ENCODE data around the gene ICAM5. TPM values are rescaled to one million over a fixed set of nuclear protein-coding genes. Genes with fewer than 3 reads are reported as not detected.

Gene ICAM5
- total RNA-seq, 1 donor from 2014 or later = not detected

DNA sequence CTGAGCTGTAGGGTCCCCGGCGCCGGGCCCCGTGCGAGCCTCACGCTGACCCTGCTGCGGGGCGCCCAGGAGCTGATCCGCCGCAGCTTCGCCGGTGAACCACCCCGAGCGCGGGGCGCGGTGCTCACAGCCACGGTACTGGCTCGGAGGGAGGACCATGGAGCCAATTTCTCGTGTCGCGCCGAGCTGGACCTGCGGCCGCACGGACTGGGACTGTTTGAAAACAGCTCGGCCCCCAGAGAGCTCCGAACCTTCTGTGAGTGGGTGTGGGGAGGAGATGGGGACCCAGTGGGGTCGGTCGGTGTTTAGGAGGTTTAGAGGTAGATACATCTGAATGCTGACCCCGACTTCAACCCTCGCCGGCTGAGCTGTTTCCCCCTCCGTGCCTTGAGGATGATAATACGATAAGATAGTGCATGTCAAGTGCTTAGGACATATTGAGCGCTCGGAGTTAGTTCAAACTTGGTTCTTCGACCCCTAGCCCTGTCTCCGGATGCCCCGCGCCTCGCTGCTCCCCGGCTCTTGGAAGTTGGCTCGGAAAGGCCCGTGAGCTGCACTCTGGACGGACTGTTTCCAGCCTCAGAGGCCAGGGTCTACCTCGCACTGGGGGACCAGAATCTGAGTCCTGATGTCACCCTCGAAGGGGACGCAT, 1.9 kb downstream of the ICAM5 start:
- H3K27me3 ChIP-seq = peaks cover 100% of the 10 kb centered on the region
- peaks cover 88% of the 10 kb centered on the region for H3K27me3 Mint-ChIP-seq (ENCODE audit: insufficient read depth, low read depth)
- H3K9me3 Mint-ChIP-seq = peaks cover 3% of the 10 kb centered on the region
- peak overlapping the region; percentile 75 for H3K4me2 ChIP-seq
- no peak overlapping the region for H3K27ac Mint-ChIP-seq
- H3K4me1 ChIP-seq = peaks cover 12% of the 10 kb centered on the region
- no peaks in the 10 kb centered on the region for H3K36me3 Mint-ChIP-seq
- no peaks in the 10 kb centered on the region for H3K9me3 ChIP-seq (ENCODE audit: low read depth)
- H2AFZ ChIP-seq (replicated peaks) = peak overlapping the region; percentile 68
- no peaks in the 10 kb centered on the region for H3K36me3 ChIP-seq
- TF ChIP-seq CTCF (IDR thresholded peaks at IDR 0.05) (no peak), EZH2phosphoT487 (IDR thresholded peaks at IDR 0.05) (peak; percentile 97), EZH2 (IDR thresholded peaks at IDR 0.05) (peak; percentile 95)
- peak overlapping the region; percentile 81 for H3K4me3 Mint-ChIP-seq
- H3K4me1 Mint-ChIP-seq = peaks cover 31% of the 10 kb centered on the region
- DNase-seq (ENCODE audit: low spot score) = no peak
- no peak overlapping the region for H3K27ac ChIP-seq
- H3K4me3 ChIP-seq = peak overlapping the region; percentile 39
- H3F3A ChIP-seq (ENCODE audit: low read depth) = peaks cover 76% of the 10 kb centered on the region
- H3K79me2 ChIP-seq (ENCODE audit: low read depth) = no peaks in the 10 kb centered on the region
- H4K20me1 ChIP-seq (ENCODE audit: low read depth) = peaks cover 74% of the 10 kb centered on the region
- H3K9ac ChIP-seq = no peak overlapping the region

GRCh38 chr19:10292206-10292788, 2.5 kb downstream of the ICAM5 start:
- H3K27ac Mint-ChIP-seq = no peak overlapping the region
- H3K4me3 ChIP-seq = peak overlapping the region; percentile 39
- H2AFZ ChIP-seq (replicated peaks) = peak overlapping the region; percentile 31

DNA sequence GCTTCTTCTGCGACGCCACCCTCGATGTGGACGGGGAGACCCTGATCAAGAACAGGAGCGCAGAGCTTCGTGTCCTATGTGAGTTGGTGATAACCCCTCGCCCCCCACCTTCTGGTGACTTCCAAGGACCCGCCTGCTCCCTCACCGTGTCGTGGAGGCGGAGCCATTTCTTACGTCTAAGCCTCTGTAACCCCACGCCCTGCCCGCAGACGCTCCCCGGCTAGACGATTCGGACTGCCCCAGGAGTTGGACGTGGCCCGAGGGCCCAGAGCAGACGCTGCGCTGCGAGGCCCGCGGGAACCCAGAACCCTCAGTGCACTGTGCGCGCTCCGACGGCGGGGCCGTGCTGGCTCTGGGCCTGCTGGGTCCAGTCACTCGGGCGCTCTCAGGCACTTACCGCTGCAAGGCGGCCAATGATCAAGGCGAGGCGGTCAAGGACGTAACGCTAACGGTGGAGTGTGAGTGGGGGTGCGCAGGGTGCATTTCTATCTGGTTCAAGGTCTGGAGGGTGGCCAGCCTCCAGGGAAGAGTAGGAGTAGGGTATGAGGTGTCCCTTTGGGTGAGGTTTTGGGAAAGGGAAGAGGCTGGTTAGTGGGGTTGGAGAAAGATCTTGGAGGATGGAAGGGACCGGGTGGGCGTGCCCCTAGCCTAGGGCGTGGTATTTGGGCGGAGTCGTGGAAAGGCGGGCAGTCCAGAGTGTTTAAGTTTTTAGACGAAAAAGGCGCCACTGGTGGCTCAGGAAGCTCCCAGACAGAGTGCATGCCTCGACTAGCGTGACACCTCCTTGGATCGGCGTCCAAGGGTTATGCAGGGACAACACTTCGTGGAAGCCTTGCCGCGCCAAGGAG, 3.3 kb downstream of the ICAM5 start:
- peaks cover under 1% of the 10 kb centered on the region for H3K9me3 Mint-ChIP-seq
- peaks cover 100% of the 10 kb centered on the region for H3K27me3 ChIP-seq
- H3K36me3 ChIP-seq = no peaks in the 10 kb centered on the region
- H3K27ac ChIP-seq = no peak overlapping the region
- no peaks in the 10 kb centered on the region for H3K36me3 Mint-ChIP-seq
- peaks cover 9% of the 10 kb centered on the region for H3K4me1 ChIP-seq
- H2AFZ ChIP-seq (replicated peaks) = peak overlapping the region; percentile 31
- H3K79me2 ChIP-seq (ENCODE audit: low read depth) = no peaks in the 10 kb centered on the region
- peak overlapping the region; percentile 39 for H3K4me3 ChIP-seq
- peaks cover 69% of the 10 kb centered on the region for H4K20me1 ChIP-seq (ENCODE audit: low read depth)
- peak overlapping the region; percentile 81 for H3K4me3 Mint-ChIP-seq
- no peak overlapping the region for H3K9ac ChIP-seq
- H3K27me3 Mint-ChIP-seq (ENCODE audit: insufficient read depth, low read depth) = peaks cover 87% of the 10 kb centered on the region
- H3K9me3 ChIP-seq (ENCODE audit: low read depth) = no peaks in the 10 kb centered on the region
- TF ChIP-seq EZH2phosphoT487 (IDR thresholded peaks at IDR 0.05) (peak; percentile 12), EZH2 (IDR thresholded peaks at IDR 0.05) (peak; percentile 51), CTCF (IDR thresholded peaks at IDR 0.05) (no peak)
- H3K4me2 ChIP-seq = peak overlapping the region; percentile 75
- DNase-seq (ENCODE audit: low spot score) = peak; percentile 49
- H3K27ac Mint-ChIP-seq = peak overlapping the region; percentile 48
- peaks cover 32% of the 10 kb centered on the region for H3K4me1 Mint-ChIP-seq
- H3F3A ChIP-seq (ENCODE audit: low read depth) = peaks cover 70% of the 10 kb centered on the region

More at GRCh38 chr19:10292206-10292788, 2.5 kb downstream of the ICAM5 start:
- no peaks in the 10 kb centered on the region for H3K9me3 ChIP-seq (ENCODE audit: low read depth)
- H3K4me2 ChIP-seq = peak overlapping the region; percentile 75
- Mint-ChIP-seq H3K27me3 (ENCODE audit: insufficient read depth, low read depth) (peaks cover 89% of the 10 kb centered on the region), H3K4me3 (peak overlapping the region; percentile 81), H3K4me1 (peaks cover 32% of the 10 kb centered on the region), H3K9me3 (peaks cover 3% of the 10 kb centered on the region), H3K36me3 (no peaks in the 10 kb centered on the region)
- peaks cover 100% of the 10 kb centered on the region for H3K27me3 ChIP-seq
- no peaks in the 10 kb centered on the region for H3K79me2 ChIP-seq (ENCODE audit: low read depth)
- H4K20me1 ChIP-seq (ENCODE audit: low read depth) = peaks cover 76% of the 10 kb centered on the region
- H3K27ac ChIP-seq = no peak overlapping the region
- peak; percentile 93 for DNase-seq (ENCODE audit: low spot score)
- H3K36me3 ChIP-seq = no peaks in the 10 kb centered on the region
- TF ChIP-seq EZH2phosphoT487 (IDR thresholded peaks at IDR 0.05) = no peak
- TF ChIP-seq EZH2 (IDR thresholded peaks at IDR 0.05) = peak; percentile 8
- H3K4me1 ChIP-seq = peaks cover 9% of the 10 kb centered on the region
- H3F3A ChIP-seq (ENCODE audit: low read depth) = peaks cover 72% of the 10 kb centered on the region
- no peak overlapping the region for H3K9ac ChIP-seq
